ENCODE data around the gene SLC35D2.
A peak's percentile ranks its signal among the peaks of the same experiment; 100 is the strongest.

SLC35D2 gene

DNA sequence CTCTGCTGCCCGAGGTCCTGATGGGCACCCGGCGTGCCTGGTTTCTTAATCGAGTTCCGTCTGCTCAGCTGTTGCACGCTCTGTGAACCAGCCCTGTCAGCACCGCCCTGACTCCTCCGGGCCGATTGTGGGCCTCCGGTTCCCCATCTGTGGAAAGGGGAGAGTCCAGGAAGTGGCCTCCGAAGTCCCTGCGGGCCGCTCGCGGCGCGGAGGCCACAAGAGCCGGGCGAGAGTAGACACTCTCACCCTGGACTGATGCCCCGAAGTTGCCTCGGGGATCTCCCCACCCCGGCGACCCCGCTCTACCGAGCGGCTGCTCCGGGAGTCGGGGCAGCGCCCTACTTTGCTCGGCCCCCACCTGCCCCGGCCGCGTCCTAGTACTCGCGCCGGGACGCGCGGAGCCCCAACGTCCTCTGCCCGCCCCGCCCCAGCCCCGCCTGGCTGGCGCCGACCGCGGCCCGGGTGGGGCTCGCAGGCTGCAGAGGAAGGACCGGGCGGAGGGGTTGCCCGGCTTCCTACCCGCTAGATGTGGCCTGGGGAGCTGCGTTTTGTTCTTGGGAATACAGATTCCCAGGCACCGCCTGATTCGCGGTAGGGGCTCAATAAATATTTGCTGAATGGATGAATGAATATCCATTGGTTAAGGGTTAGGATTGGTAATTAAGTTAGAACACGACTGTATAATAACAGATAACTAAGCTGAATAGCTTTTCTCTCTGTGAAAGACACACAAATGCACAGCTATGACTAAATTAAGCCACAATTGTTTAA, 35.6 kb upstream of the SLC35D2 start:
- H3K4me1 ChIP-seq (ENCODE audit: control insufficient read depth in 2 of 2, insufficient read depth in 1 of 2, low read depth in 1 of 2, low read length in 2 of 2), result peaks cover 11 to 17% of the 10 kb centered on the region in 2 donors
- no peak overlapping the region for H3K14ac ChIP-seq (ENCODE audit: low read length)
- no peaks in the 10 kb centered on the region for H3K9me3 ChIP-seq (replicated peaks in 1 of 2; ENCODE audit: control insufficient read depth in 2 of 2, insufficient read depth in 1 of 2, low read depth in 1 of 2, low read length in 2 of 2)
- H2BK12ac ChIP-seq (ENCODE audit: low read length), result no peak overlapping the region
- H4K8ac ChIP-seq (ENCODE audit: low read depth, low read length), result no peak overlapping the region
- H2AK5ac ChIP-seq (ENCODE audit: low read depth, low read length), result peak overlapping the region; percentile 60
- H3K27ac ChIP-seq (replicated peaks; ENCODE audit: low read length), result peak overlapping the region; percentile 100
- H2BK120ac ChIP-seq (ENCODE audit: low read depth, low read length), result peak overlapping the region; percentile 67
- no peak for DNase-seq (ENCODE audit: low spot score)
- H3K18ac ChIP-seq (ENCODE audit: low read length), result peak overlapping the region; percentile 97
- H3K27me3 ChIP-seq (ENCODE audit: control insufficient read depth in 3 of 3, insufficient read depth in 3 of 3, low read depth in 1 of 3, low read length in 3 of 3), result no peaks in the 10 kb centered on the region
- H2BK15ac ChIP-seq (ENCODE audit: low read length), result peak overlapping the region; percentile 95
- WGBS, 2 donors (ENCODE audit: extremely low coverage in 2 of 2, insufficient read length in 2 of 2, insufficient replicate concordance in 1 of 2), result no CpG with 5 or more reads among the region's 58 CpGs
- H3K79me1 ChIP-seq (ENCODE audit: low read depth, low read length), result peaks cover 5% of the 10 kb centered on the region
- H2BK5ac ChIP-seq (ENCODE audit: low read length), result peak overlapping the region; percentile 96
- no peak overlapping the region for H3K23ac ChIP-seq (ENCODE audit: low read depth, low read length, poor library complexity)
- H2AFZ ChIP-seq (ENCODE audit: low read length), result peak overlapping the region; percentile 95
- no peak overlapping the region for H3K4ac ChIP-seq (ENCODE audit: low read length)
- H3K9ac ChIP-seq (ENCODE audit: low read depth, low read length, poor library complexity), result peak overlapping the region; percentile 93
- H3K36me3 ChIP-seq (replicated peaks in 1 of 2; ENCODE audit: control insufficient read depth in 2 of 2, insufficient read depth in 2 of 2, low read length in 2 of 2), result peaks cover 6 to 12% of the 10 kb centered on the region in 2 donors
- no peak overlapping the region for H4K91ac ChIP-seq (ENCODE audit: low read depth, low read length, poor library complexity)
- H3K4me3 ChIP-seq (ENCODE audit: low read length in 2 of 2), result peak overlapping the region; percentile 81 to 97
- peak overlapping the region; percentile 93 for H3K4me2 ChIP-seq (ENCODE audit: insufficient read depth, low read length, poor library complexity, severe bottlenecking)

DNA sequence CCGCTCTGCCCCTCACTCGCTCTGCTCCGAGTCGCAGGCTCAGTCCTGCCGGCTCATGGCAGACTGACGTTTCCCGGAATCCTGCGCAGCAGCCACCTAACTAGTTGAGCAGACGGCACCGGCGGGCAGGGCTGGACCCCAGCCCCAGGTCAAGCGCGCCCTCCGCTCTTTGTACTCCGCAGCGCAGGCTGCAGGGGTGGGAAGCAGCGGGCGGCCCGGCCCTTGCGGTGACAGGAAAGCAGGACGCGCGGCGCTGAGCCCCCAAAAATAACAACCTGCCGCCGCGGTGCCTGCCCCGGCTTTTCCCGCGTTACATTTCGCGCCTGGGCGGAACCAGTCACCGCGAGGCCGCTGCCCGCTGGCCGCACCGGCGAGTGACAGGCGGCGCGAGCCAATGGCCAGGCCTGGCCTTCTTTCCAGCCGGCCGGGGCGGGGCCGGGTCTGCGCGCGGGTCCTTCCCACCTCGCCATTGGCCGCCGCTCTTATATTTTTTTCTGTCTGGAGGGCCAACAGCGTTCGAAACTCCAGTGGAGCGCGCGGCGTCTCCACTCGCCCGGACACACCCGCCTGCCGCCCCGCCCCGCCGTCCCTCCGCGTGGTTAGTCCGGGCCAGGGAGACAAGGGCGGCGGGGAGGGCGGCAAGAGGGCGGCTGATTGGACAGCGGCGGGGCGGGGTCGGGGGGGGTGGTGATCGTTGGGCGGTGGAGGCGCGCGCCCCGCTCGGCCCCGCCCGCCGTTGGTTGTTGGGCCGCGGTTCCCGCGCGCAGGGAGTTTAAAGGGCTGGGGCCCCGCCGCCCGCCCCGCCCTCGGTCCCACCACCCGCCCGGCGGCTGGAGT, 34.8 kb upstream of the SLC35D2 start, which contains the start of gene ZNF367:
Gene ZNF367 (minus strand): TSS at position 288 of the 837 bp plus-strand sequence. CDS start 338 bp downstream, outside the sequence.
- peaks cover 5% of the 10 kb centered on the region for H3K79me1 ChIP-seq (ENCODE audit: low read depth, low read length)
- H3K4me3 ChIP-seq (ENCODE audit: low read length in 2 of 2), result peak within 1 kb of the TSS; percentile 81 to 100
- H3K14ac ChIP-seq (ENCODE audit: low read length), result peak within 1 kb of the TSS; percentile 98
- H3K18ac ChIP-seq (ENCODE audit: low read length), result peak within 1 kb of the TSS; percentile 97
- H3K4me2 ChIP-seq (ENCODE audit: insufficient read depth, low read length, poor library complexity, severe bottlenecking), result peak within 1 kb of the TSS; percentile 93
- peak within 1 kb of the TSS; percentile 96 for H3K23ac ChIP-seq (ENCODE audit: low read depth, low read length, poor library complexity)
- H2AK5ac ChIP-seq (ENCODE audit: low read depth, low read length), result peak within 1 kb of the TSS; percentile 60
- peak within 1 kb of the TSS; percentile 72 for H4K91ac ChIP-seq (ENCODE audit: low read depth, low read length, poor library complexity)
- peak within 1 kb of the TSS; percentile 100 for H3K27ac ChIP-seq (replicated peaks; ENCODE audit: low read length)
- peak; percentile 96 for DNase-seq (ENCODE audit: low spot score)
- H3K9ac ChIP-seq (ENCODE audit: low read depth, low read length, poor library complexity), result peak within 1 kb of the TSS; percentile 94
- WGBS, 2 donors (ENCODE audit: extremely low coverage in 2 of 2, insufficient read length in 2 of 2, insufficient replicate concordance in 1 of 2), result no CpG with 5 or more reads among the region's 100 CpGs
- H2BK5ac ChIP-seq (ENCODE audit: low read length), result peak within 1 kb of the TSS; percentile 97
- no peak within 1 kb of the TSS for H4K8ac ChIP-seq (ENCODE audit: low read depth, low read length)
- H3K4ac ChIP-seq (ENCODE audit: low read length), result peak within 1 kb of the TSS; percentile 37
- no peaks in the 10 kb centered on the region for H3K27me3 ChIP-seq (ENCODE audit: control insufficient read depth in 3 of 3, insufficient read depth in 3 of 3, low read depth in 1 of 3, low read length in 3 of 3)
- no peaks in the 10 kb centered on the region for H3K9me3 ChIP-seq (replicated peaks in 1 of 2; ENCODE audit: control insufficient read depth in 2 of 2, insufficient read depth in 1 of 2, low read depth in 1 of 2, low read length in 2 of 2)
- peak within 1 kb of the TSS; percentile 95 for H2AFZ ChIP-seq (ENCODE audit: low read length)
- peak within 1 kb of the TSS; percentile 95 for H2BK15ac ChIP-seq (ENCODE audit: low read length)
- peaks cover 4 to 19% of the 10 kb centered on the region in 2 donors for H3K36me3 ChIP-seq (replicated peaks in 1 of 2; ENCODE audit: control insufficient read depth in 2 of 2, insufficient read depth in 2 of 2, low read length in 2 of 2)
- H2BK12ac ChIP-seq (ENCODE audit: low read length), result no peak within 1 kb of the TSS
- H2BK120ac ChIP-seq (ENCODE audit: low read depth, low read length), result peak within 1 kb of the TSS; percentile 87
- H3K4me1 ChIP-seq (ENCODE audit: control insufficient read depth in 2 of 2, insufficient read depth in 1 of 2, low read depth in 1 of 2, low read length in 2 of 2), result peaks cover 9 to 21% of the 10 kb centered on the region in 2 donors

DNA sequence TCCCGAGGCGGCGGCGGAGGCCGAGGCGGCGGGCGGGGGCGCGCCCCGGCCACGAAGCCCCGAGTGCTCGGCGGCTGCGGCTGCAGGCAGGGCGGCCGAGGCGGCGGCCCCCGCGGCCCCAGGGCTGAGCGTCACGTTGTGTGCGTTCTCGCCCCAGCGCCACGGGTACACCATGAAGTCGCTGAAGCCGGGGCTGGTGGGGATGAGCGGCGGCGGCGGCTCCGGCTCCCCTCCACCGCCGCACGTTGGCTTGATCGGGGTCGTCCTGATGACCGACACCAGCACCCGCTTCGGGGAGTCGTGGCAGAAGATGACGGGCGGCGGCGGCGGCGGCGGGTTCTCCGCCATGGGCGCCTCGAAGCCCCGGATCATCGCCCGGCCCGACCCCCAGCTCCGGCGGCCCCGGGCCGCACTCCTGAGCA, 34.2 kb upstream of the SLC35D2 start:
- Histone ChIP-seq H3K23ac (ENCODE audit: low read depth, low read length, poor library complexity) (peak overlapping the region; percentile 96), H4K8ac (ENCODE audit: low read depth, low read length) (no peak overlapping the region), H3K4me2 (ENCODE audit: insufficient read depth, low read length, poor library complexity, severe bottlenecking) (peak overlapping the region; percentile 93), H3K36me3 (replicated peaks in 1 of 2; ENCODE audit: control insufficient read depth in 2 of 2, insufficient read depth in 2 of 2, low read length in 2 of 2) (peaks cover 4 to 21% of the 10 kb centered on the region in 2 donors), H2AFZ (ENCODE audit: low read length) (peak overlapping the region; percentile 95), H3K9ac (ENCODE audit: low read depth, low read length, poor library complexity) (peak overlapping the region; percentile 94), H3K79me1 (ENCODE audit: low read depth, low read length) (peaks cover 5% of the 10 kb centered on the region), H3K27me3 (ENCODE audit: control insufficient read depth in 3 of 3, insufficient read depth in 3 of 3, low read depth in 1 of 3, low read length in 3 of 3) (no peaks in the 10 kb centered on the region), H3K4me1 (ENCODE audit: control insufficient read depth in 2 of 2, insufficient read depth in 1 of 2, low read depth in 1 of 2, low read length in 2 of 2) (peaks cover 8 to 21% of the 10 kb centered on the region in 2 donors), H2BK5ac (ENCODE audit: low read length) (peak overlapping the region; percentile 97), H2BK12ac (ENCODE audit: low read length) (no peak overlapping the region), H3K18ac (ENCODE audit: low read length) (peak overlapping the region; percentile 94), H3K4ac (ENCODE audit: low read length) (peak overlapping the region; percentile 37), H3K4me3 (ENCODE audit: low read length in 2 of 2) (peak overlapping the region; percentile 77 to 100), H3K14ac (ENCODE audit: low read length) (peak overlapping the region; percentile 98), H2BK120ac (ENCODE audit: low read depth, low read length) (peak overlapping the region; percentile 87), H2BK15ac (ENCODE audit: low read length) (no peak overlapping the region), H3K9me3 (replicated peaks in 1 of 2; ENCODE audit: control insufficient read depth in 2 of 2, insufficient read depth in 1 of 2, low read depth in 1 of 2, low read length in 2 of 2) (no peaks in the 10 kb centered on the region), H3K27ac (replicated peaks; ENCODE audit: low read length) (peak overlapping the region; percentile 92), H4K91ac (ENCODE audit: low read depth, low read length, poor library complexity) (peak overlapping the region; percentile 72), H2AK5ac (ENCODE audit: low read depth, low read length) (peak overlapping the region; percentile 56)
- no CpG with 5 or more reads among the region's 62 CpGs for whole genome bisulfite sequencing, 2 donors (ENCODE audit: extremely low coverage in 2 of 2, insufficient read length in 2 of 2, insufficient replicate concordance in 1 of 2)
- DNase-seq (ENCODE audit: low spot score), result peak; percentile 18

Measured in neuronal stem cell (in vitro differentiated cells).